ENCODE results near the gene ICOS.
"Not testable (repeated sequence)": the region's sequence is repeated elsewhere in the genome, so short reads cannot be mapped to it uniquely, and the experiment has no call there.

Gene ICOS

GRCh38 chr2:203983064-203983715 lies 46.6 kb downstream of the ICOS start:
- no peak for DNase-seq

GRCh38 chr2:203985978-203986377 lies 49.4 kb downstream of the ICOS start:
- DNase-seq: not testable (repeated sequence)

GRCh38 chr2:203987959-203988358 lies 51.4 kb downstream of the ICOS start:
- DNase-seq: no peak

GRCh38 chr2:203988500-203989260 lies 52.1 kb downstream of the ICOS start:
- DNase-seq: no peak

GRCh38 chr2:203989521-203989920 lies 53.0 kb downstream of the ICOS start:
- DNase-seq: no peak

GRCh38 chr2:203992509-203992908 lies 55.9 kb downstream of the ICOS start:
- DNase-seq: no peak

GRCh38 chr2:203993011-203993410 lies 56.4 kb downstream of the ICOS start:
- no peak for DNase-seq

GRCh38 chr2:203993560-203993959 lies 57.0 kb downstream of the ICOS start:
- DNase-seq: no peak

GRCh38 chr2:203994735-203995134 lies 58.2 kb downstream of the ICOS start:
- no peak for DNase-seq

- DNase-seq: no peak
These were observed 60.1 kb downstream of the ICOS start for GRCh38 chr2:203996692-203997091.

- DNase-seq: no peak
These were observed 60.9 kb downstream of the ICOS start for GRCh38 chr2:203997481-203997880.

- DNase-seq: no peak
These were observed 61.6 kb downstream of the ICOS start for GRCh38 chr2:203997980-203998809.

- no peak for DNase-seq
These were observed 63.3 kb downstream of the ICOS start for GRCh38 chr2:203999835-204000234.

GRCh38 chr2:204000446-204000845 lies 63.9 kb downstream of the ICOS start:
- DNase-seq: no peak

GRCh38 chr2:204003276-204003990 lies 66.9 kb downstream of the ICOS start:
- DNase-seq: no peak

GRCh38 chr2:204004912-204005311 lies 68.3 kb downstream of the ICOS start:
- no peak for DNase-seq

- DNase-seq: no peak
These were observed 69.6 kb downstream of the ICOS start for GRCh38 chr2:204005940-204006721.

GRCh38 chr2:204008352-204008751 lies 71.8 kb downstream of the ICOS start:
- no peak for DNase-seq

- DNase-seq: no peak
These were observed 74.3 kb downstream of the ICOS start for GRCh38 chr2:204010628-204011560.

Data from AML-193 (cell line).